ENCODE results near the gene CHCHD3. TPM values are rescaled to one million over a fixed set of nuclear protein-coding genes. Genes with fewer than 3 reads are reported as not detected.

The CHCHD3 gene
- total and polyA plus RNA-seq, 5 donors, result 120 to 150 (median 140) TPM

DNA sequence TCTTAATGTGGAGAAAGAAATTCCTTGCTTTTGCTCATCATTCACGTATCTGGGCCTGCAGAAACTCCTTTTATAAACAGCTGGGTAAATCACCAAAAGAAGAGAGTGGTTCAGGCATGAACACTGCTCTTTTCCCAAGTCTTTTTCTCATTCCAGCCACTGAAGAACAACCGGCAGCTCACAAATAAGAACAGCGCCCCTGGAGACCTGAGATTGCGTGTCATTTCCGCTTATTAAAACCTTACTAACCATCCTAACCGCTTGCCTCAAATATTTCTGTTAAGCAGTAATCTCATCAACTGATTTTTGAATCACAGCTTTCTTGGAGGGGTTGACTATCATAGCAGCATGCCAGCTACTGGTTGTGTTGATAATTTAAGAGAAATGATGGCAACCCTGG is 292.6 kb downstream of the CHCHD3 start:
- Histone ChIP-seq H3K4me3 (ENCODE audit: low read length) (no peak overlapping the region), H3K4me1 (ENCODE audit: control insufficient read depth, insufficient read depth, low read length) (no peaks in the 10 kb centered on the region), H3K27me3 (ENCODE audit: control insufficient read depth, insufficient read depth) (no peaks in the 10 kb centered on the region), H3K9me3 (ENCODE audit: control insufficient read depth, low read length) (no peaks in the 10 kb centered on the region), H3K27ac (ENCODE audit: low read length) (no peak overlapping the region)
- intact Hi-C loops (cut with DNase I), result no loop called here
- DNase-seq (no peak), ATAC-seq (no peak)
- 91% methylated on average over 6 of the region's 6 CpGs for WGBS

DNA sequence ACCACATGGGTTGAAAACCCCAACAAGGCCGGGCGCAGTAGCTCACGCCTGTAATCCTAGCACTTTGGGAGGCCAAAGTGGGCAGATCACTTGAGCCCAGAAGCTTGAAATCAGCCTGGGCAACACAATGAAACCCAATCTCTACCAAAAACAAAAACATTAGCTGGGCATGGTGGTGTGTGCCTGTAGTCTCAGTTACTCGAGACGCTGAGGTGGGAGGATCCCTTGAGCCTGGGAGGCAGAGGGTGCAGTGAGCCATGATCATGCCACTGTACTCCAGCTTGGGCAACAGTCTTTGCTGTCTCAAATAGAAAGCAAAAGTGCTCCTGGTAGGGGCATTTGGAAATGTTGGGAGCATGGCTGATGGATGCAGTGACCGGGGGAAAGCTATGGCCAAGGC is 296.0 kb downstream of the CHCHD3 start:
- no peak overlapping the region for H3K27ac ChIP-seq (ENCODE audit: low read length)
- H3K4me3 ChIP-seq (ENCODE audit: low read length), result no peak overlapping the region
- H3K27me3 ChIP-seq (ENCODE audit: control insufficient read depth, insufficient read depth), result no peaks in the 10 kb centered on the region
- DNase-seq (no peak), ATAC-seq (no peak)
- WGBS, result 96% methylated on average over 6 of the region's 6 CpGs
- intact Hi-C loops (cut with DNase I), result no loop called here
- no peaks in the 10 kb centered on the region for H3K9me3 ChIP-seq (ENCODE audit: control insufficient read depth, low read length)
- no peaks in the 10 kb centered on the region for H3K4me1 ChIP-seq (ENCODE audit: control insufficient read depth, insufficient read depth, low read length)

DNA sequence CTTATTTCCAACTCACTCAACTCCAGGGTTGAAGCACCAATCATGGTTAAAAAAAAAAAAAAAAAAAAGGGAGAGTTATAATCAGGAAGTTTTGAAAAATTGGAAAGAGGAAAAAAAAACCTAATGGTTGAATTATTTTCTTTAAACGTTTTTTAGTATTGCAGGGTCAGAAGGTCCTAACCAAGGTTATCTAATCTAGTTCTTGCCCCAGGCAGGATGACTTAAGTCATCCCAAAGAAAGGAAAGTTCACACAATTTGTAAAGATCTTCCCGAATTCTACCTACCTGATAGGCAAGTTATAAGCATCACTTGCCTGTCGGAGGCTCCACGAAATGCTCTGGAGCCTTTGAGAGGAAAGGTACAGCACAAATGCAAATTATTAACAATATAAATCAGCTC is 297.5 kb downstream of the CHCHD3 start:
- WGBS, result 73% methylated on average over 4 of the region's 4 CpGs
- Histone ChIP-seq H3K4me3 (ENCODE audit: low read length) (no peak overlapping the region), H3K27me3 (ENCODE audit: control insufficient read depth, insufficient read depth) (no peaks in the 10 kb centered on the region), H3K27ac (ENCODE audit: low read length) (no peak overlapping the region), H3K4me1 (ENCODE audit: control insufficient read depth, insufficient read depth, low read length) (no peaks in the 10 kb centered on the region), H3K9me3 (ENCODE audit: control insufficient read depth, low read length) (no peaks in the 10 kb centered on the region)
- intact Hi-C loops (cut with DNase I), result no loop called here
- no peak for ATAC-seq
- DNase-seq, result no peak

DNA sequence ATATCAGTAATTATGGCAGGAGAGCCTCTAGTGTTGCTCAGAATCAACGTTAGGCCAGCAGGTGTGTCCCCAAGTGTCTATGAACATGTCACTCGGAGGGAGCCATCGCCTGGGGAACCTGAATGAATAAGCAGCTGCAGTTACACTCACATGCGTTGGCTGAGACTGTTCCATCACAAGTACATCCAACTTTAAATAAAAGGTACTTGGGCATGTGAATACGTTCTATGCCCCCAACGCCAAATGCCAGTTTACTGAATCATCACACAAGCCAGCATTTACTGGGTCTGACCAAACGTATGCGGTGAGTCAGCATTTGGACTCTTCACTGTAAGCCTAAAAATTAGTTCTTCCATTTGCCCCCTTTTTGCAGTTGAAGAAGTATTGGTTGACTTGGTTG is 298.1 kb downstream of the CHCHD3 start:
- no peaks in the 10 kb centered on the region for H3K4me1 ChIP-seq (ENCODE audit: control insufficient read depth, insufficient read depth, low read length)
- H3K27me3 ChIP-seq (ENCODE audit: control insufficient read depth, insufficient read depth), result no peaks in the 10 kb centered on the region
- H3K27ac ChIP-seq (ENCODE audit: low read length), result no peak overlapping the region
- 89% methylated on average over 8 of the region's 8 CpGs for WGBS
- no peak overlapping the region for H3K4me3 ChIP-seq (ENCODE audit: low read length)
- H3K9me3 ChIP-seq (ENCODE audit: control insufficient read depth, low read length), result no peaks in the 10 kb centered on the region
- ATAC-seq, result no peak
- no peak for DNase-seq
- intact Hi-C loops (cut with DNase I), result no loop called here

DNA sequence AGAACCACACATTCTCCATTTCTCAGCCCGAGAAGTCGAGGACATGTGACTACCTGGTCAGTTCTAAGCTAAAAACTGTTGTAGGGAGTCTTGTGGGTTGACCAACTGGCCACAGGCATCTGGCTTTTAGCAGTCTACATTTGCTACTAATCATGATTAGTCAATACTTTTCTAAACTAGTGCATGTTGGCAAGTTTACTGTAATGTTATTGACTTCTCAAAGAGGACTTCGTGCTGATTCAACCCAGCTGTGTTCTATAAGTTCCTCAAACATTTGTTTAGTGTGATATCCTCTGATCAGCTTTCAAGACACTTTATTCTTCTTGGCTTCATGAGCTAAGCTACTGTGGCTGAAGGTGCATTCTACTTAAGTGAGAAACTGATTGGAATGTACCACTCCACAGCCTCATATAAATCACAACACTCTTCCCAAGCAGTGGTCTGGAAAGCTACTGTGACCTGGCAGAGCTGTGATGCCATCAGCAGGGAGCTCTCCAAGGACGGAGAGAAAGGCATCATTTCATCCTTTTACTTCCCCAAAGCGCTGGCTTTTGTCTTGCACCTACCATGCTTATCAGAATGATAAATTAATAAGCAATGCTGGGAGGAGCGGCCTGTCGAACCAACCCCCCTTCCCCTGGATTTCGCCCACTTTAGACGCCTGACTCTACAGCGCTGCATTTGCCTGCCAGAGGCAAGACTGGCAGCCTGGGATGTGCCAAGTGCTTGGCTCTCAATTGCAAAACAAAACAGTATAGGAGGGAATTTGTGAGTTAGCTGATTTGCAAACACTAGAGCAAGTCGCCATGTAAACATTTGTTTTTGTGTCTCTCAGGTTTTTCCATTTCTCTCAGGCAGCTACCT is 298.9 kb downstream of the CHCHD3 start:
- Histone ChIP-seq H3K27me3 (ENCODE audit: control insufficient read depth, insufficient read depth) (no peaks in the 10 kb centered on the region), H3K27ac (ENCODE audit: low read length) (no peak overlapping the region), H3K9me3 (ENCODE audit: control insufficient read depth, low read length) (no peaks in the 10 kb centered on the region), H3K4me1 (ENCODE audit: control insufficient read depth, insufficient read depth, low read length) (no peaks in the 10 kb centered on the region), H3K4me3 (ENCODE audit: low read length) (no peak overlapping the region)
- 91% methylated on average over 11 of the region's 11 CpGs for WGBS
- ATAC-seq (no peak), DNase-seq (no peak)
- intact Hi-C loops (cut with DNase I), result no loop called here

DNA sequence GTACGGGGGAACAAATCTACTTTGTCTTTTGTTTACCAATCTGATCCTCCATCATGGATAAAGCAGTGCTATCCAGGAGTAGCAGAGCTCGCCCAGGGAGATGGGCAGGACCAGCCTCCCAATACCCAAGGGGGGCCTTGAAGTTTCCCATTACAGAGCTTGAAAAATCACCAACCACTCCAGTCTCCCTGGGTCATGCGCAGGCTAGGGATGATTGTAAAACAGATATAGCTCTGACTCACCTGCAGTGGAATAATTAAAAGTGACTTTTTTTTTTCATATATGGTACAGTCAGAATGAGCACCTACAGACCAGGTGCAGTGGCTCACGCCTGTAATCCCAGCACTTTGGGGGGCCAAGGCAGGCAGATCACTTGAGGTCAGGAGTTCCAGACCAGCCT is 301.1 kb downstream of the CHCHD3 start:
- 96% methylated on average over 4 of the region's 4 CpGs for WGBS

DNA sequence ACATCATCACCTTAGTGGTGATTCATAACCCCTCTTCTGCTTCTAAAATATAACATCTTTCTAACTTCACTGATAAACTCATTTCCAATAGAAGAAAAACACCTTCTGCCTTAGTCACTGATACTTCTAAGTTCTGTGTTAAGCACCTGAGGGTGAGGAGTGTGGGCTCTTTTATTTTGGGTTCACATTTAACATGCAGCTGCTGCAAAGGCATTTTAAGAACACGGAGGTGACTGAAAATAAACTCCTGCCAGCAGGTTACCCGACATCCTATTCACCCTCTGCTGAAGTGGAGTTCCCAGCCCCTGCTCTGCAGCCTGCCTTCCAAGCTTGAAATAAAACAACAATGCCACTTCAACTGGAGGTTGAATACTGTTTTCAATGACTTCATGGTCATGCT is 302.7 kb downstream of the CHCHD3 start:
- no peaks in the 10 kb centered on the region for H3K9me3 ChIP-seq (ENCODE audit: control insufficient read depth, low read length)
- 44% methylated on average over 2 of the region's 2 CpGs for WGBS
- no peak overlapping the region for H3K27ac ChIP-seq (ENCODE audit: low read length)
- intact Hi-C loops (cut with DNase I), result no loop called here
- H3K4me3 ChIP-seq (ENCODE audit: low read length), result no peak overlapping the region
- ATAC-seq, result no peak
- H3K4me1 ChIP-seq (ENCODE audit: control insufficient read depth, insufficient read depth, low read length), result no peaks in the 10 kb centered on the region
- H3K27me3 ChIP-seq (ENCODE audit: control insufficient read depth, insufficient read depth), result no peaks in the 10 kb centered on the region
- DNase-seq, result no peak

More for the DNA sequence above, 301.1 kb downstream of the CHCHD3 start:
- Histone ChIP-seq H3K9me3 (ENCODE audit: control insufficient read depth, low read length) (no peaks in the 10 kb centered on the region), H3K4me3 (ENCODE audit: low read length) (no peak overlapping the region), H3K27me3 (ENCODE audit: control insufficient read depth, insufficient read depth) (no peaks in the 10 kb centered on the region), H3K27ac (ENCODE audit: low read length) (no peak overlapping the region), H3K4me1 (ENCODE audit: control insufficient read depth, insufficient read depth, low read length) (no peaks in the 10 kb centered on the region)
- ATAC-seq (no peak), DNase-seq (no peak)
- intact Hi-C loops (cut with DNase I), result no loop called here

DNA sequence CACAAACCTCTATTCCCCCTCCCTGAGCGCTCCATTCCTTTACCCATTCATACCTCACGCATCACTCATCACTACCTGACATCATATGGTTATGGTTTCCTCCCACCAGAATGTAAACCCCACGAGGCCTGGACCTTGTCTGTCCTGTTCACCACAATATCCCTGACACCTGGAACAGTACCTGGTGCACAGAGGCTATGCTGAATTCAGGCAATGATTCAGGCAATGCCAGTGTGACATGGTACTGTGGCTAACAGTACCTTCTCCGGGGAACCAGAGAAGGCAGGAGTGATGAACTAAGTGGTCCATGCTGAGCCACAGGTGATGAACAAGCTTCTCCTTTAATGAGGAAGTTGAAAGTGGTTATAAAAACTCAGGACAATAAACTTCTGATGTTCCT is 303.1 kb downstream of the CHCHD3 start:
- 77% methylated on average over 4 of the region's 4 CpGs for WGBS
- no peaks in the 10 kb centered on the region for H3K9me3 ChIP-seq (ENCODE audit: control insufficient read depth, low read length)
- DNase-seq (no peak), ATAC-seq (no peak)
- H3K4me1 ChIP-seq (ENCODE audit: control insufficient read depth, insufficient read depth, low read length), result no peaks in the 10 kb centered on the region
- intact Hi-C loops (cut with DNase I), result no loop called here
- H3K27ac ChIP-seq (ENCODE audit: low read length), result no peak overlapping the region
- H3K27me3 ChIP-seq (ENCODE audit: control insufficient read depth, insufficient read depth), result no peaks in the 10 kb centered on the region
- no peak overlapping the region for H3K4me3 ChIP-seq (ENCODE audit: low read length)

DNA sequence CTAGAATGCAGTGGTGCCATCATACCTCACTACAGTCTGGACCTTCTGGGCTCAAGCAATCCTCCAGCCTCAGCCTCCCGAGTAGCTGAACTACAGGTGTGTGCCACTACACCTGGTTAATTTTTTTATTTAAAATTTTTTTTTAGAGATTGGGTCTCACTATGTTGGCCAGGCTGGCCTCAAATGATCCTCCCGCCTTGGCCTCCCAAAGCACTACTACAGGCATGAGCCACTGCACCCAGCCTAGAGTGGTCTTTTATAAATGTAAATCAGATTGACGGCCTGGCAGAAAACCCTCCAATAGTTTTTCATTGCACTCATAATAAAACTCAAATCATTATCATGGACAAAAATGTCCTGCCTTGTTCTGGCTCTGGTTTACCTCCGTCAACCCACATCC is 303.9 kb downstream of the CHCHD3 start:
- intact Hi-C loops (cut with DNase I), result no loop called here
- no peaks in the 10 kb centered on the region for H3K27me3 ChIP-seq (ENCODE audit: control insufficient read depth, insufficient read depth)
- H3K9me3 ChIP-seq (ENCODE audit: control insufficient read depth, low read length), result no peaks in the 10 kb centered on the region
- DNase-seq, result no peak
- no peak overlapping the region for H3K4me3 ChIP-seq (ENCODE audit: low read length)
- H3K27ac ChIP-seq (ENCODE audit: low read length), result no peak overlapping the region
- no peaks in the 10 kb centered on the region for H3K4me1 ChIP-seq (ENCODE audit: control insufficient read depth, insufficient read depth, low read length)
- ATAC-seq, result no peak
- 98% methylated on average over 4 of the region's 4 CpGs for WGBS

DNA sequence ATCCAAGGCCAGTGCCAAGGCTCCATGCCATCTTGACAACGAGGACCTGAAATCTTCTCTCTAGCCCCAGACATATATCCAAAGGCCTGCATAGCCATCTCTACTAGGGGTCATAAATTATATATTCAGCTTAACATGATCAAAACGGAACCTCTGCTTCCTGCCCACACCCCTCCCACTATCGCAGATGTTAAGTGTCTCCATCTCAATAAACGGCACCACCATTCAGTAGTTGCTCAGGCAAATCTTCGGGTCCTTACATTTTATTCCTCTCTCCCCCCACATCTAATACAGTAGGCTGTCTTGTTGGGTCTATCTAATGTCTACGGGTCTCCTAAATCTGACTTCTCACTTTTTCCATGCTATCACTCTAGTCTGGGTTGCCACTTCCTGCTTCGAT is 304.5 kb downstream of the CHCHD3 start:
- Histone ChIP-seq H3K27ac (ENCODE audit: low read length) (no peak overlapping the region), H3K4me1 (ENCODE audit: control insufficient read depth, insufficient read depth, low read length) (no peaks in the 10 kb centered on the region), H3K4me3 (ENCODE audit: low read length) (no peak overlapping the region), H3K27me3 (ENCODE audit: control insufficient read depth, insufficient read depth) (no peaks in the 10 kb centered on the region), H3K9me3 (ENCODE audit: control insufficient read depth, low read length) (no peaks in the 10 kb centered on the region)
- DNase-seq (no peak), ATAC-seq (no peak)
- 81% methylated on average over 7 of the region's 7 CpGs for WGBS
- intact Hi-C loops (cut with DNase I), result no loop called here

DNA sequence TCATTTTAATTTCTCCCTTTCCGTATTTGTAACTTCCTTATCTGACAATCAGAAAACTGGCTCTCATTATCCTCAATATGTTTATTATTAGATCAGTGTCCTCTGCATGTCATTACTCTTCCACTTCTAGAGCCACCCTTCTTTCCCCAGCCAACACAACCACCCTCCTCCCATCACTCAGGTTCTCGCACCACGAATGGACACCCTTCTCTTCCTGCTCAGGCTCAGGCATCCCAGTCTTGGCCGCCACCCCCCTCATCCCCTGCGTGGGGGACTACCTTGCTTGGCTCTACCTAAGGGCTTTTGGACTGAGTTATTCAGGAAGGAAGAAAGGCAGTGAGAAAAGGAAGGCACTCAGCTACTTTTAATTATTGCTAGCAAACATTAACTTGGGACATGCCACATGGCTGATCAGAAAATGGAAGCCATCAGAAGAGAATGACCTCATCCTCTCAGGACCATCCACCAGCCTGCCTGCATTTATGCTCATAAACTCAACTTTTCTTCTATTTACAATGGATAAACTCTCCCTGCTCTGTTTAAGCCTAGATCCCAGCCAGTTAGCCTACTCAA is 305.8 kb downstream of the CHCHD3 start:
- Histone ChIP-seq H3K9me3 (ENCODE audit: control insufficient read depth, low read length) (no peaks in the 10 kb centered on the region), H3K4me3 (ENCODE audit: low read length) (no peak overlapping the region), H3K27me3 (ENCODE audit: control insufficient read depth, insufficient read depth) (no peaks in the 10 kb centered on the region), H3K27ac (ENCODE audit: low read length) (no peak overlapping the region), H3K4me1 (ENCODE audit: control insufficient read depth, insufficient read depth, low read length) (no peaks in the 10 kb centered on the region)
- no peak for DNase-seq
- WGBS, result 70% methylated on average over 5 of the region's 5 CpGs
- intact Hi-C loops (cut with DNase I), result no loop called here
- no peak for ATAC-seq

Data from right cardiac atrium (tissue), 5 donors.